Measurements from ENCODE around the gene CDKN1B. TPM values are rescaled to one million over a fixed set of nuclear protein-coding genes. Genes with fewer than 3 reads are reported as not detected.

Gene CDKN1B
- total RNA-seq, 4 donors from 2014 or later = 37.7 to 66.0 (median 48.1) TPM

GRCh38 chr12:12741660-12742059, 24.5 kb downstream of the CDKN1B start:
- Histone ChIP-seq H3K36me3 (no peaks in the 10 kb centered on the region), H3K27ac (no peak overlapping the region), H3K27me3 (no peaks in the 10 kb centered on the region), H3K4me1 (no peaks in the 10 kb centered on the region), H3K4me3 (no peak overlapping the region), H3K9me3 (no peaks in the 10 kb centered on the region)
- TF ChIP-seq POLR2A (IDR thresholded peaks at IDR 0.05) = no peak
- TF ChIP-seq, protein P1, sequence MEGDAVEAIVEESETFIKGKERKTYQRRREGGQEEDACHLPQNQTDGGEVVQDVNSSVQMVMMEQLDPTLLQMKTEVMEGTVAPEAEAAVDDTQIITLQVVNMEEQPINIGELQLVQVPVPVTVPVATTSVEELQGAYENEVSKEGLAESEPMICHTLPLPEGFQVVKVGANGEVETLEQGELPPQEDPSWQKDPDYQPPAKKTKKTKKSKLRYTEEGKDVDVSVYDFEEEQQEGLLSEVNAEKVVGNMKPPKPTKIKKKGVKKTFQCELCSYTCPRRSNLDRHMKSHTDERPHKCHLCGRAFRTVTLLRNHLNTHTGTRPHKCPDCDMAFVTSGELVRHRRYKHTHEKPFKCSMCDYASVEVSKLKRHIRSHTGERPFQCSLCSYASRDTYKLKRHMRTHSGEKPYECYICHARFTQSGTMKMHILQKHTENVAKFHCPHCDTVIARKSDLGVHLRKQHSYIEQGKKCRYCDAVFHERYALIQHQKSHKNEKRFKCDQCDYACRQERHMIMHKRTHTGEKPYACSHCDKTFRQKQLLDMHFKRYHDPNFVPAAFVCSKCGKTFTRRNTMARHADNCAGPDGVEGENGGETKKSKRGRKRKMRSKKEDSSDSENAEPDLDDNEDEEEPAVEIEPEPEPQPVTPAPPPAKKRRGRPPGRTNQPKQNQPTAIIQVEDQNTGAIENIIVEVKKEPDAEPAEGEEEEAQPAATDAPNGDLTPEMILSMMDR (IDR thresholded peaks at IDR 0.05) = no peak
- no peak for DNase-seq

GRCh38 chr12:12744546-12745305, 27.6 kb downstream of the CDKN1B start:
- no peaks in the 10 kb centered on the region for H3K27me3 ChIP-seq
- no peaks in the 10 kb centered on the region for H3K9me3 ChIP-seq
- TF ChIP-seq POLR2A (IDR thresholded peaks at IDR 0.05) = no peak
- TF ChIP-seq, protein P1 (IDR thresholded peaks at IDR 0.05) = no peak
- no peaks in the 10 kb centered on the region for H3K36me3 ChIP-seq
- H3K4me1 ChIP-seq = no peaks in the 10 kb centered on the region
- no peak overlapping the region for H3K4me3 ChIP-seq
- H3K27ac ChIP-seq = no peak overlapping the region
- DNase-seq = no peak

GRCh38 chr12:12745576-12746211, 28.5 kb downstream of the CDKN1B start:
- Histone ChIP-seq H3K36me3 (no peaks in the 10 kb centered on the region), H3K4me3 (no peak overlapping the region), H3K27me3 (no peaks in the 10 kb centered on the region), H3K9me3 (no peaks in the 10 kb centered on the region), H3K27ac (no peak overlapping the region), H3K4me1 (no peaks in the 10 kb centered on the region)
- DNase-seq = no peak
- no peak for TF ChIP-seq POLR2A (IDR thresholded peaks at IDR 0.05)
- TF ChIP-seq, protein P1 (IDR thresholded peaks at IDR 0.05) = no peak

- no peak for DNase-seq
- Histone ChIP-seq H3K4me3 (no peak overlapping the region), H3K9me3 (no peaks in the 10 kb centered on the region), H3K27me3 (no peaks in the 10 kb centered on the region), H3K36me3 (no peaks in the 10 kb centered on the region), H3K27ac (no peak overlapping the region), H3K4me1 (no peaks in the 10 kb centered on the region)
- no peak for TF ChIP-seq POLR2A (IDR thresholded peaks at IDR 0.05)
- TF ChIP-seq, protein P1 (IDR thresholded peaks at IDR 0.05) = no peak
These were observed 30.1 kb downstream of the CDKN1B start for GRCh38 chr12:12747278-12747677.

DNA sequence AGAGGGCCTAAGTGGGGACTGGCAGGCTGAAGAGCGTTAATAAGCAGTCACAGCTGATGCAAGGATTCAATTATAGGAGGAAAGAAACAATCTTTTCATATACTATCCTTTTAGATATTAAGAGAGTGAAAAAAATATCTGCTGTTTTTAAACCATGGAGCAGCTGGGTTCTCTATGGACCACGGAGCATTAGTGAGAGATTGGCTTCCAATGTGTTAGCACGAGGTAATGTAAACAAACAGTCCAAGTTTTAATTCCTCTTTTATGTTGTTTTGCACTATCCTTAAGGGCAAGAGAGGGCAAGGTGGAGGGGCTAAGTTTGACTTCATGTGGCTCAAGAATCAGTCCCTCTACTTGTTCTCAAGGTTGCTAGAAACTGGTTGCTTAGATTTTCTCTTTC, 30.9 kb downstream of the CDKN1B start:
- no peak for DNase-seq
- no peak for TF ChIP-seq POLR2A (IDR thresholded peaks at IDR 0.05)
- no peaks in the 10 kb centered on the region for H3K9me3 ChIP-seq
- no peak overlapping the region for H3K27ac ChIP-seq
- no peaks in the 10 kb centered on the region for H3K4me1 ChIP-seq
- H3K4me3 ChIP-seq = no peak overlapping the region
- no peaks in the 10 kb centered on the region for H3K36me3 ChIP-seq
- no peaks in the 10 kb centered on the region for H3K27me3 ChIP-seq

DNA sequence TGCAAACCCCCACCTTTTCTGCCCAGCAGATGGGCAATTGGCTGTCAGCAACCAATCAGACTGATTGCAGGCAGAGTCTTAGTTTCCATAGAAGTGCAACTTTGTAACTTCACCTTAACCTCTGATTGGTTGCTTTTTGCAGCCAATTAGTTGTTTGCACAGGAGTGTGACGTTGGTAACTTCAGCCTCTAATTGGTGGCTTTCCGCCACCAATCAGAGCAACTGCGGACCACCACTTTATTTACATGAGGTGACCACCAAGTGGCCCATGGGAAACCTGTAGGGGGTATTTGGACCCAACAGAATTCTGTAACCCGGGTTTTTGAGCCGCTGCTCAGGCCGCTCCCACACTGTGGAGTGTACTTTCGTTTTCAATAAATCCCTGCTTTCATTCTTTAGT, 32.3 kb downstream of the CDKN1B start:
- TF ChIP-seq, protein P1 (IDR thresholded peaks at IDR 0.05) = no peak
- no peak for TF ChIP-seq POLR2A (IDR thresholded peaks at IDR 0.05)
- no peaks in the 10 kb centered on the region for H3K36me3 ChIP-seq
- H3K4me1 ChIP-seq = no peaks in the 10 kb centered on the region
- H3K9me3 ChIP-seq = no peaks in the 10 kb centered on the region
- H3K27me3 ChIP-seq = no peaks in the 10 kb centered on the region
- peak overlapping the region in 3 of 4 donors; percentile 71 to 74 (median 73) for H3K27ac ChIP-seq
- peak overlapping the region in 3 of 4 donors; percentile 31 to 58 (median 58) for H3K4me3 ChIP-seq
- DNase-seq = peak in 1 of 3 donors; percentile 58
